Measurements from ENCODE around the gene NLRC5.
"Not testable (repeated sequence)": the region's sequence is repeated elsewhere in the genome, so short reads cannot be mapped to it uniquely, and the experiment has no call there.

- TF ChIP-seq CTCF, EZH2phosphoT487 (IDR thresholded peaks at IDR 0.05): not testable (repeated sequence)
Observed at GRCh38 chr16:56986908-56987307, 2.4 kb upstream of the NLRC5 start.

Data from neural progenitor cell (in vitro differentiated cells).